ENCODE data around the gene SLC15A5.

Gene SLC15A5, protein sequence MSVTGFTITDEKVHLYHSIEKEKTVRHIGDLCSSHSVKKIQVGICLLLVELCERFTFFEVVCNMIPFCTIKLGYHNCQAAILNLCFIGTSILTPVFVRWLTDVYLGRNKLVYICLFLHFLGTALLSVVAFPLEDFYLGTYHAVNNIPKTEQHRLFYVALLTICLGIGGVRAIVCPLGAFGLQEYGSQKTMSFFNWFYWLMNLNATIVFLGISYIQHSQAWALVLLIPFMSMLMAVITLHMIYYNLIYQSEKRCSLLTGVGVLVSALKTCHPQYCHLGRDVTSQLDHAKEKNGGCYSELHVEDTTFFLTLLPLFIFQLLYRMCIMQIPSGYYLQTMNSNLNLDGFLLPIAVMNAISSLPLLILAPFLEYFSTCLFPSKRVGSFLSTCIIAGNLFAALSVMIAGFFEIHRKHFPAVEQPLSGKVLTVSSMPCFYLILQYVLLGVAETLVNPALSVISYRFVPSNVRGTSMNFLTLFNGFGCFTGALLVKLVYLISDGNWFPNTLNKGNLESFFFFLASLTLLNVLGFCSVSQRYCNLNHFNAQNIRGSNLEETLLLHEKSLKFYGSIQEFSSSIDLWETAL
- total RNA-seq, result 0 reads per million in 3 experiments

DNA sequence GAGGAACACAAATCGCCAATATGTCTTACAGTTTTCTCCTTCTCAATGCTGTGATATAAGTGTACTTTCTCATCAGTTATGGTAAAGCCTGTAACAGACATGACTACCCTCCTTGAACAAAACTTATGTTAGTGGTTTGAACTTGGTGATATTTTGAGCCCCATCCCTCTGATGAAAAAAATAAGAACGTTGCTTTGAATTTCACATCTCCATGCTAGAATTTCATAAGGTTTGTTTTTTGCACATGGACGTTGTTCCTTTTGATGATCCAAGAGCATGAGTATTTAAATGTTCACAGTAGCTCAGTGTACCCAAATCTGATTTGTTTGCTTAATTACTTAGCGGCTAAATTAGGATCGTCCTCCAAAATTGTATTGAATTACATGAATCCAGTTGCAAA lies at the start of gene SLC15A5:
Gene SLC15A5, minus strand, starts transcription at position 101 of the 400 bp plus-strand sequence. Its CDS starts 0 bp downstream, at position 101.
- no peak for DNase-seq

DNA sequence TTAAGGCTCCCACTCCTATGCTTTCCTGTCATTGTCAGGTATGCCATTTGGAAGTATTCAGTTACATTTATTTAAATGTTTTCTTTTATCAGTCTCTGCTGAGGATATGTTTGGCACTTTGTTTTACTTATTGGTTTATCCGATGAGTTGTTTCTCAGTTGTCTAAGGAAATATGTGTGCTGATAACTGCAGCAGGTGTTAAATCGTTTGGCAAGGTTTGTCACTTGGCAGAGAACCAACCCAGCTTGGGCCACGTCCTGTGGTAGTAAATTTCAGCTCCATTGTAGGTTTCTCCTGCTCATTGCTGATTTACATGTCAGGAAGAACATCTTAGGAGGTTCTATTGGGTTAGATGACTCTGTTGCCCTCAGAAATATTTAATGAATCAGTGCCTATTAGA lies 47.9 kb upstream of the SLC15A5 start:
- DNase-seq, result no peak

DNA sequence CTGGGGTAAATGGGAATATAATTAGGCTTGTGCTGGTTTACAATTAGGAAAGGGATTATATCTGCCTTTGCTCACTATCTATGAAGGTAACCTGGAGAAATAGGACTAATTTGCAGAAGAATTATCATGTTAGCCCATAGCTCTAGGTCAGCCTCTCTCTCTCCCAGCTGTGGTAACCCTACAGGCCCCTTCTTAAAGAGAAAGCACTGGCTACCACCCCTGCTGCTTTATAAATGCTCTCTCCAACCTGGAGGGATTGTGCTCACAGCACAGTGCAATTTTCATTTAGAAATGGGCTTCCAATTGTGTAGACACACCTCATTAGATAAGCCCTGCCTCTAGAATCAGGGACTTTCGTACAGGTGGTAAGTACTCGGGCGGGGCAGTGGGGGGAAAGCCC lies 47.3 kb upstream of the SLC15A5 start:
- DNase-seq, result no peak

DNA sequence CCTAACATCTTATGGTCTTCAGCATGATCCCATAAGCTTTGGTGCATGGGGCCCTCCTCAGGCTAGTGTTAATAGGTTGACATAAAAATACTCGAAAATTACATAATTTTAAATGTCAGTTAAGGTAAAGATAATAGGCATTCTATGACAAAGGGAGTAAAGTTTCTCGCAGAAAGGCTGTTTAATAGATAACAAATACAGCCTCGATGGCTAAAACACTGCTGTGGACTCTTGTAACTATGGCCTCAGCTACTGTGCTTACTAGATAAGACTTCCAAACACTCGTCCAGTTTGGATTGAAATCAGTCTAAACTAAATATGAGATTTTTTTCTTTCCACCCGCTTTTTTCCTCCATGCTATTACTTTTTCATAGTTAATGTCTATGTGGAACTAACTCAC lies 46.8 kb upstream of the SLC15A5 start:
- DNase-seq, result no peak

DNA sequence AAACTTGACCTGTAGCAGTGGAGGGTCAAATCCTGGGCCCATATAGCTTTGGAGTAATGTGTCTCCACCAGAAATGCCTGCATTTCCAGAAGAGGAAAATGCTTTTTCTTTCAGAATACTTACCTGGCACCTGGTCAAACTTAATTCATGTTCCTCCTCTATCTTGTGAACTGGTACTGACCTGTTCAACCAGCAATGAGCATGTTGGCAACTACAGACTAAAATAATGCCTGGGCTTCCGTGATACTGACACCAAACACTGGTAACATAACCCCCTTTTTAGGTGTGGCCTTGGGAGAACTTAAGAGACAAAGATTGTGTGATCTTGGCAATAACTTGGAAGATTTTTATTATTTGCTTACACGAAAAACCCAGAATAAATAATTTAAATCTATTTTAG lies 46.2 kb upstream of the SLC15A5 start:
- DNase-seq, result no peak

DNA sequence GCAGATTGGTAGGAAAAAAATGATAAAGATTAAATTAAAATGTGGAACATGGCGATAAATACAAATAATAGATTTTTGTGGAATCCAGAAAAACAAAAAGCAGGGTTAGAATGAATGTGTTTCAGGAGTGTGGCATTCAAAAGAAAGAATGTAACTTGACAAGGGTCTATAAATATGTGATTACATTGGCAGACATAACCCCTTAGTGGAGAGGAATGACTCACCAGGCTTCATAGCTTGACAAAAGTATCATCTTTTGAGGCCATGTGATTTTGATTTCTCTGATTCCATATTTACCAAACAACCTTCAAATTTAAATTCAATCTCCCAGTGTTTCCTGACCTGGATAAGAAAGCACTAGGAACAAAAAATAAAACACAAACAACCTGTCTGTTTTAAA lies 45.5 kb upstream of the SLC15A5 start:
- no peak for DNase-seq

DNA sequence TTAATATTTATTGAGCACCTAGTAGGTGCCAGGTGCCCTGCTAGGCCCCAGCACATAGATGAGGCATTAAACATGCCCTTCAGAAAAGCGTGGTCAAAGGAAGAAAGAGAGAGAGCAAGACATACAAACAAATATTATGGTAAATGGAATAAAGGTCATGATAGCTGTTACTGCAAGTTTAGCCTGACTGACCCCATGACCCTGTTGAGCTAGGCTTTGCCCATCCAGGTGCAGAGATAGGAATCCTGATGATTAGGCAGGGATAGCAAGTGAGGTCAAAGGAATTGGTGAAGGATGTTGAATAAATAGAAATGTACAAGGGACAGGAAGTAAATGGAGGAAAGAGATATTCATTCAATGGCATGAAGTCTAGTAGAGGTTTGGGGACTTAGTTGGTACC lies 33.4 kb upstream of the SLC15A5 start:
- no peak for DNase-seq

DNA sequence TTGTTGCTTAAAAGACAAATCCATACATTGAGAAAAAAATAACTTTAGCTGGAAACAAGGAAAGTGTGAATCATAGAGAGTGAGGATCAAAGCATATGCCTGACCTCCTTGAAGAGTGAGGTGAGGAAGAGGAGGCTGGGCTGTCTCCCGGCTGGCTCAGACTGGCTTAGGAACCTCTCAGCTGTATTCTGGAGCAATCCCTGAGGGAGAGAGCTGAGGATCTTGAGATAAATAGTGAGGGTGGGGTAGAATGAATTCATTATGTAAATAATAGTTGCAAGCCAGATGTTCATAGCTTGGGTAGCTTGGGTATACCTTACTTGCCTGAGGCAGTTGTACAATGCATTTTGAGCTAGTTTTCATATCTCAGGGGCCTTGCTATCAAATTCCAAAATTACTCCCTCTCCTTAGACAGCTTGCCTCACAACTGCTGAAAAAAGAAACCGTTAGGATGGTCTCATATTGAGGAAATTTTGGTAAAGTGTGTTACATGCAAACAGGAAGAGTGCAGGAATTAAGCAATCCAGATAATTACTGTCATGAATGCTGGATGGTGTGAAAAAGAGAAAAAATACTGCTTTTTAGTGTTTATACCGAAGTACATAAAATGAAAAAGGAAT lies 30.5 kb upstream of the SLC15A5 start:
- no peak for DNase-seq

DNA sequence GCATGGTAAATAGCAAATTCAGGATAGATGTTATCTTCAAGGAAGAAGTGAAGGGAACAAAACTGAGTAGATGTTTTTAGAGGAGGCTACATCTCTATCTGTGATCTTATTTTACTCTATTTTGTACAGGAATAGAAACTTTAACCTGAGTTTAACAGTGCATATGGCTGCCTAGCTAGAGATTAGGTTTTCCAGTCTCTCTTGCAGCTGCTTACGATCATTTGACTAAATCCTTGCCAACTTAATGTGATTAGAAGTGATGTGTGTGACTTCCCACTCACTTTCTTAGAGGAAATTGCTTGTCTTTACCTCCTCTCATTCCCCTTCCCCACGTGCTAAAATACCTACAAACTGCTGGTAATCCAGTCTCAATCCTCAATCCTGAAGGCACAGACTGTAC lies 26.5 kb upstream of the SLC15A5 start:
- DNase-seq, result no peak

DNA sequence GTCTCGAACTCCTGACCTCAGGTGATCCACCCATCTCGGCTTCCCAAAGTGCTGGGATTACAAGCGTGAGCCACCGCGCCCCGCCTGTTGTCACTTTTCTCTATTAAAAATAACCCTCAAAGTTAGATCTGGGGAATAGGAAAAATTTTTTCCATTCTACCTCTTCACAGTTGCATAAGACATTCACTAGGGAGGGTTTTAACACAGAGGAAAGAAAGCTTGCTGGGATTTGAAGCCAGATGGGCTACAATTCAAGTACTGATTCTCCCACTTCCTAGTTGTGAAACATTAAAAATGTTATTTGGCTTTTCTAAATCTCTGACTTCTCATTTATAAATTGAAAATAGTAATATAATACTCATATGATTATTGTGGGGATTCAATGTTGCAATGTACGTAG lies 23.3 kb upstream of the SLC15A5 start:
- DNase-seq, result no peak

DNA sequence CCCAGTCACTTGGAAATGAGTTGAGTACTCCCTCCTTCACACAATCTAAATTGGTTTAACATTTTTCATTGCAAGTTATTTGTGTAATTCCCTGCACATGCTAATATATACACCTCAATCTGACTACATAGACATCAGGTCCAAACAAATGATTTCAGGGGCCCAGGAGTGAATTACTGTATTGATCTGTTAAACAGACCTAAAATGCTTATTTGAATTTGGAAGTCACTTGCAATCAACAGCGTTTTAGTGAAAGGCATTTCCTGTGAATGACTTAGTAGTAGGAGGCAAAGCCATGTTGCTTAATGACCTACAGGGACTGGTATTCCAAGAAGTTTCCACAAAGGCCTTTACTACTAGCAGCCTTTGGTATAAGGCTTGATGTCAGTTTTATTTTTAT lies 22.6 kb upstream of the SLC15A5 start:
- DNase-seq, result no peak

DNA sequence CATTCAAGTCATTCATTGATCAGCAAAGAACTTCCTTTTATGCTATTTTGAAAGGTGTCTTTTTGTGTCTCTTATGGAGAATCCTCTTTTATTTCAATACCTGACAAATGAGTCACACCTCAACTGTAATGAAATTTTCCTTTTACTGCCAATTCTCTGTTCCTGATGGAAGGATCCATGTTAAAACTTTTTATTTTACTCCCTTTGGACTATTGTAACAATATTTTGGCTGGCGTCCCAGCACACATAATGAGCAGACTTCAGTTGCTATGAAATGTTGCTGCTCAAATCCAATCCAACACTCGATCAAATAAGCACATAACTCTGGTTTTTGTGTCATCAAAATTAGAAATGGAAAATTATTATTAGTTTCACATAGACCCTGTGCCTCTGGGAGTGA lies 21.9 kb upstream of the SLC15A5 start:
- no peak for DNase-seq

DNA sequence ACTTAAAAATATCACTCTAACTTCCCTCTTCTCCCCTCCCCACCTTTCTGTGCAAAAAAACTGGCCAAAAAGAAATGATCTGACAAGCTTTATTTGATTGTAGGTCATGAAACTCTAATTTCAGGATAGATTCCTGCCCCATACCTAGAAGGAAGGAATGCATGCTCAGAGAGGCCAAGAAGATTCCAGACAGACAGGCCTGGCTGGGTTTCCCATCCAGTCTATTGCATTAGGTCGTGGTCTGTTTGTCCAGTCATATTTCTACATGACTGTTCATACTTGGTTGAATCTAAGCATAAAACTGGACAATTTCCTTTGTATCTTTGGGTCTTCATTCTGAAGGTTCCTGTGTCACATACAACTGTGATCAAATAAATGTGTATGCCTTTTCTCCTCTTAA lies 20.0 kb upstream of the SLC15A5 start:
- no peak for DNase-seq

DNA sequence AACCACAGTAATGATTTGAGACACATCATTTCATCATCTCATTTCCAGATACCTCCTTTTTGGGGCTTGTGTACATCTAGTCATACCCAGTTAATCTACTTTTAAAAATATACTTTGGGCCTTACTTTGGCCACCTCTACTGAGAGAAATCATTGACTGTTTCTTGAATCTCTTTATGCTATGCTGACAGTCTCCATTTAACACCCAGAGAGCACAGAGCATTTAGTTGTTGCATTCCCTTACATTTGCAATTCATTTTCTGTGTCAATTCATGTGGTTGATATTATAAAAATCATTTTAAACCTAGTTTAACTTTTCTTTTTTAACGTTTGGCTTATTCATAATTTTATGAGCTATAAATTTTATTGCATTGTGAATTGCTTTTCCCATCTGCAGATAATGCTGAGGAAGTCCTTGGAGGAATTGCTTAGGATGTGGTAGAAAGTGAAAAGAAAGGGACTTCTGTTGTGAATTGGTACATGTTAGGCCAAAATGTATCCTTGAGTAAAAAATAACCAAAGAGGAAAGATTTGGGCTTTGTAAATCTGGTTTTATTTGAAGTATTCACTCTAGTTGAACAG lies 17.0 kb upstream of the SLC15A5 start:
- no peak for DNase-seq

DNA sequence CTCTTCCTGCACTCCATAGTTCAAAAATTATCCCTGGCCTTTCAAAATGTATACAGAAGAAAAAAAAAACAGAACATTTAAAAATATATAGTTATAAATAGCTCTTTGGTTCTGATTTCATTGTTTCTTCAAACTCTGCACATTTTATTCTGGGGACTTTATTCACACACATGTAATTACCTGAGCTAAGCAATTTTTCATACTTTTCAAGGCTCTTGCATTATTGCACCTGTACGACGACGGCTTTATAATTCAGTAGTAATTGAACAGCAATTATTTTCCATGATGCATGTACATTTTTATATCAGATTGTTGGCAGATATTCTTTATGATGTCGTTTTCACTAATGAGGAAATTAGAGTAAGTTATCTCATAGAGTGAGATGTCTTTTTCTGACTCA lies 13.5 kb upstream of the SLC15A5 start:
- no peak for DNase-seq

DNA sequence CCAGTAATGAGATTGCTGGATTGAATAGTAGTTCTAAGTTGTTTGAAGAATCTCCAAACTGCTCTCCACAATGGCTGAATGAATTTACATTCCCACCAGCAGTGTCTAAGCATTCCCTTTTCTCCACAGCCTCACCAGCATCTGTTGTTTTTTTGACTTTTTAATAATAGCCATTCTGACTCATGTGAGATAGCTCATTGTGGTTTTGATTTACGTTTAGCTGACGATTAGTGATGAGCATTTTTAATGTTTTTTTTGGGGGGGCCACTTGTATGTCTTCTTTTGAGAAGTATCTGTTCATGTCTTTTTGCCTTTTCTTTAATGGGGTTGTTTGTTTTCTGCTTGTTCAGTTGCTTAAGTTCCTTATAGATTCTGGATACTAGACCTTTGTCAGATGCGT lies 8.1 kb upstream of the SLC15A5 start:
- no peak for DNase-seq

DNA sequence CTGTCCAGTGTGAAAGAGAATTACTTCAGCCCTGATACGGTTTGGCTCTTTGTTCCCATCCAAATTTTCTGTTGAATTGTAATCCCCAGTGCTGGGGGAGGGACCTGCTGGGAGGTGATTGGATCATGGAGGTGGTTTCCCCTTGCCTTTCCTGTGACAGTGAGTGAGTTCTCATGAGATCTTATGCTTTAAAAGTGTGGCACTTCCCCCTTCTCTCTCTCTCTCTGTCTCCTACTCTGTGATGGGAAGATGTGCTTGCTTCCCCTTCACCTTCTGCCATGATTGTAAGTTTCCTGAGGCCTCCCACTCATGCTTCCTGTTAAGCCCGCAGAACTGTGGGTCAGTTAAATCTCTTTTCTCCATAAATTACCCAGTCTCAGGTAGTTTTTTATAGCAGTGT lies 5.5 kb upstream of the SLC15A5 start:
- DNase-seq, result no peak

DNA sequence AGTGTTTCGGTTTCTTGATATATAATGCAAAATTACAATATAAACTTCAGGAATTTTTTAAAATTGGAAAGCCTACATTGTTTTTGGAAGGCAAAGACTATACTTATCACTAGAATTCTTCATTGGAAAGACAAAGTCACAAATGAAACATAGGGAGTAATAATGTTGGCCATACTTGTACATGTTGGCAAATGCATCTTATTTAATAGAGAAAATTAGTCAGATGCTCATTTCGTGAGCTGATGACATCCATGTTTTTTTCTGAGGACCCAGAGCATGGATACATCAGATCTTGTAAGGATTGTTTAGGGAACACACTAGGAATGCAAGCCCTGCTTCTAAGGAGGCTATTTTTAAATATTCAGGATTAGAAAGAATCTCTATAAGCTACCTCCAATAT lies 4.6 kb upstream of the SLC15A5 start:
- no peak for DNase-seq

DNA sequence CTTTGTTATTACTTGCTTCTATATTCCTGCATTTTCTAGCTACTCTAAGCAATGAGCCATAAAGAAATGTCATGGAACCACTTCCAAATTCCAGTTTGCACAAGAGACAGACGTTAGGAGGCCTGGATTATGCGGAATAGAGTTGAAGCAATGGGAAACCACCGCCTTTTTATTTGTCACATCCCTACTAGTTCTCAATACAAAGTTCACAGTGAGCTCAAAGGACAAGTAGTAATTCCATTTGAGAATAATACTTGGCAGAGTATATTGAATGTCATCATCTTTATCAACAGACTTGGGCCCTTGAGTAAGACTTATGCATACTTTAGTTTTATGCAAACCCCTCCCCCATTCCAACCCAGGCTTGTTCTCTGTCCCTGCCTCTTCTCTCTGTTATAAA lies 3.7 kb upstream of the SLC15A5 start:
- no peak for DNase-seq

DNA sequence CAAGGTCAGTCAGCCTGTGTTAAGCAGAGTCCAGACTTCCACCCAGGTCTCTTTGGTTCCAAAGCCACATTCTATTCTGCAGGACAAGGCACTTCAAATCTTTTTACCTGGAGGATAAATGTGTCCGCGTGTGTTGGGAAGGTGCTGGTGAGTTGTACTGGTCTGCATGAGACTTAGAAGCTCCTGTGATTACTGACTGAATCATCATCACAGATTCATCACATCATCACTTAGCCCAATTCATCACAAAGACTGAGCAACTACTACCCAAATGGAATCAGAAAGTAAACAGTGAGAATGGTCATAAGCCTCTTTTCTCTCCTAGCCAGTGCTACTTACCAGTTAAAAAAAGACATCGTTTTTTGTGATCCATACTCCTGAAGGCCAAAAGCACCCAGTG lies 5.3 kb downstream of the SLC15A5 start:
- DNase-seq, result no peak

DNA sequence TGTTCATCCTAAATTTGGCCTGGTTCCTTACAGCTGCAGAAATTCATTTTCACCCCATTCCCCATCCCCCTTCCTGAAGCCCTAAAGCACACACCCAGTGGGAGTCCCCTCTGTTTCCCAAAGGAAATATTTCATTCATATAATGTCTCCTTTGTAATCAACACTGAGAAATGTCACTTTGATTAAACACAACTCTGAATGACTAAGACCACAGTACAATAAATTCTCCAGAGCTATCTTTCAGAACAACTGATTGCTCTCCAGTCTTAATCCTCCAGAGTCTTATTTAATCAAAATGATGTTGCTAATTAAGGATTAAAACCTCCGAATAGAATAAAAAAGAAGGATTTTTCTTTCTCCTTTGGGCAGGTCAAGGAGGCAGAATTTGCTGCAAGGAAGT lies 6.4 kb downstream of the SLC15A5 start:
- no peak for DNase-seq

DNA sequence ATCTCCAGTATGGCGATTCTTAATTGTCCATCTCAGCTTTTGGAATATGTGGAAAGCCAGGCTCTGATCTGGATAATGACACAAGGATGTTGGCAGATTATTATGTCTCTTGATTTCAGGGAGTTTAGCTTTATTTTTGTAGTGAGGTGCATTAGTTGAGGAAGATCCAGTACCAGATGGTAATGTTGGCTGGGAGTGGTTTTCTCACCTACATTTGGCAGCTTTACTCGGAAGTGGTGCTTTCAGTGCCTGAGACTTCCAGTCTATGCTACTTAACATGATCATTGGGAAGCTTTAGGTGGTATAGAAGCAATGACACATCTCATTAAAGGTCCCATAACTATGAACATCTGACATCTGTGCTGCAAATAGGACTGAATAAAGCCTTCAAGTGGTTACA lies 7.5 kb downstream of the SLC15A5 start:
- DNase-seq, result no peak

DNA sequence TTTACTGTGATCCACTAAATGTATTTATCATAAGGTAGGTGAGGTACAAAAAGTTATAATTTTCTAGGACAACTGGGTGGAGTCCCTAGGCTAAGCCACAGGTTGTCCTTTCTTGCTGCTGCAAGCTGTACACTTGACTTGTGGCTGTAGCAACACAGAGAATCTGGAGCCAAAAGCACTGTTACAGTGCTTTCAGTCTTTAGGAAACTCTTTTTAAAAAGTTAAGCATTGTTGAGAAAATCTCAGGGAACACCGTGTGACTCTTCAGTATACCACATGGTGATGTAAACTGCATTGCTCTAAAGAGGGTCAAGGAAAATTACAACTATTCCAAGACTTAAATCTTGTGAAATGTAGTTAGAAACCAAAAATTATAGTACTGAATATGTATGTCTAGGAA lies 11.4 kb downstream of the SLC15A5 start:
- DNase-seq, result no peak

DNA sequence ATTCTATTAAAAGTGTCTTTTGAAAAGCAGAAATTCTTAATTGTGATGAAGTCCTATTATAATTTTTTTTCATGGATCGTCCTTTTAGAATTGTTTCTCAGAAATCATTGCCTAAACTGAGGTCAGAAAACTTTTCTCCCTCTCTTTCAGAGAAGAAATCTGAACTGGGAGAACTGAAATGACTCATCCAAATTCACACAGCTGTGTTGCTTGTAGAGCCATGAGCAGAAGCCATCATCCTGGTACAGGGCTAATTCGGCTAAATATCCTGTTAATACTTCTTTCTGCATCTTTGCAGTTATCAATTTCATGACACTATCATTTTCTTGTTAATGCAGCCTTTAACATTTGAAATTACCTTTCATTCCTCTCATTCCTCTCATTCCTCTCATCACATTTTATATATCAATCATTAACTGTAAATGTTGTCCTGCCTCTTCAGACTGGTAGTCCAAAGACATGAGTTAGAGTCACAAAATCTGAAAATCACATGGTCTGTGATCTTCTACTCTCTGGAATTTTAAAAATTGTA lies 15.5 kb downstream of the SLC15A5 start:
- no peak for DNase-seq

Measured in central memory CD4-positive, alpha-beta T cell (primary cell).